ENCODE measurements around the gene NFE2L2. TPM values are rescaled to one million over a fixed set of nuclear protein-coding genes. Genes with fewer than 3 reads are reported as not detected.

NFE2L2 gene
- total RNA-seq, 3 donors from 2014 or later (not counting 1 experiment from before 2014, with no cell fraction given): 76.0 to 99.8 (median 84.6) TPM

DNA sequence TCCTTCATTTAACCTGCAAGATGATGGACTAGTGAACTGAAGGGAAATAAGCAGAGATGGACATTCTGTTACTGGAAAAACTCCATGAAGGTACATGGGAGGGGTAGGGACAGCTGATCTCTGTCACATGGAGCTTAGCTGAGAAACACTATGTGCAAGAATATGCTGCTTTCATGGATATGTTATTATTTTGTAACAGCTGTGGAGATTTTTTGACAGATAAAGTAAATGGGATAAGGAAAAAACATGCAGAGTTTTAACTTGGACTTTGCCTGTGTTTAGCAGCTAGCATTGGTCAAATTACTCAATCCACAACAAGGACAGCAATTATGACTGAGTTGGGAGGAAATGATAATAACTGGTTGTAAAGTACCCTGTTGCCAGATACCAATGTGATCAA, 80.7 kb downstream of the NFE2L2 start:
- no peaks in the 10 kb centered on the region for H3K27me3 ChIP-seq (ENCODE audit: control insufficient read depth, insufficient read depth, low read length)
- intact Hi-C loops (cut with micrococcal nuclease): no loop called here
- no peak overlapping the region for H3K4me3 ChIP-seq (ENCODE audit: low read length)
- no peaks in the 10 kb centered on the region for H3K9me3 Mint-ChIP-seq
- H3K27ac Mint-ChIP-seq: no peak overlapping the region
- TF ChIP-seq CTCF (IDR thresholded peaks at IDR 0.05): no peak
- ATAC-seq: no peak
- H3K9me3 ChIP-seq (ENCODE audit: control insufficient read depth, insufficient read depth, low read length): no peaks in the 10 kb centered on the region
- no peaks in the 10 kb centered on the region for H3K36me3 ChIP-seq (ENCODE audit: control insufficient read depth, insufficient read depth, low read length)
- DNase-seq: no peak
- H3K27me3 Mint-ChIP-seq (ENCODE audit: low read depth in 2 of 2): peaks cover 7% of the 10 kb centered on the region in 2 donors
- no peak overlapping the region for H3K27ac ChIP-seq (ENCODE audit: low read length)
- no peak overlapping the region for H3K4me3 Mint-ChIP-seq
- no peaks in the 10 kb centered on the region for H3K4me1 ChIP-seq (ENCODE audit: control insufficient read depth, insufficient read depth, low read length)
- no peaks in the 10 kb centered on the region for H3K36me3 Mint-ChIP-seq
- H3K4me1 Mint-ChIP-seq: no peaks in the 10 kb centered on the region

Other genes with a start within 250 kb of the NFE2L2 start
- gene HNRNPA3, start 51.9 kb downstream of the NFE2L2 start, total RNA-seq: 100 to 1,000 TPM; 223 to 298 (median 289) TPM
- gene AGPS, start 128.0 kb upstream of the NFE2L2 start, total RNA-seq: 10 to 100 TPM; 27.4 to 36.0 (median 35.6) TPM